ENCODE measurements around the gene DIAPH2.

DNA sequence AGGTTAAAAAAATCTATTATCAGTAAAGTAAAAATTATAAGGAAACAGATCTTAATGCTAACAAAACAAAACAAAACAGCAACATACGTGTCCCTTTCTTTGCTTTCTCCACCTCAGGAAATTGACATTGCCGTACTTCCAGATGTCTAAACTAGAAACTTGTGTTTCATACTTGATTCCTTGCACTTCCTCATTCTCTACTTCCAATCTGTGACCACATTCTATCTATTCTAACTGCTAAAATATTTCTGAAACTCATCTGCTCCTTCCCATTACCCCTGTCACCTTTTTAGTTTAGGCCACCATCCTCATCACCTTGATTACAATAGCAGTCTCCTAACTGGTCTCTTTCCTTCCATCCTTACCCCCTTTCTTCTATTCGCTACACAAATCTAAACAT lies 176.6 kb downstream of the DIAPH2 start:
- TF ChIP-seq, protein P1, sequence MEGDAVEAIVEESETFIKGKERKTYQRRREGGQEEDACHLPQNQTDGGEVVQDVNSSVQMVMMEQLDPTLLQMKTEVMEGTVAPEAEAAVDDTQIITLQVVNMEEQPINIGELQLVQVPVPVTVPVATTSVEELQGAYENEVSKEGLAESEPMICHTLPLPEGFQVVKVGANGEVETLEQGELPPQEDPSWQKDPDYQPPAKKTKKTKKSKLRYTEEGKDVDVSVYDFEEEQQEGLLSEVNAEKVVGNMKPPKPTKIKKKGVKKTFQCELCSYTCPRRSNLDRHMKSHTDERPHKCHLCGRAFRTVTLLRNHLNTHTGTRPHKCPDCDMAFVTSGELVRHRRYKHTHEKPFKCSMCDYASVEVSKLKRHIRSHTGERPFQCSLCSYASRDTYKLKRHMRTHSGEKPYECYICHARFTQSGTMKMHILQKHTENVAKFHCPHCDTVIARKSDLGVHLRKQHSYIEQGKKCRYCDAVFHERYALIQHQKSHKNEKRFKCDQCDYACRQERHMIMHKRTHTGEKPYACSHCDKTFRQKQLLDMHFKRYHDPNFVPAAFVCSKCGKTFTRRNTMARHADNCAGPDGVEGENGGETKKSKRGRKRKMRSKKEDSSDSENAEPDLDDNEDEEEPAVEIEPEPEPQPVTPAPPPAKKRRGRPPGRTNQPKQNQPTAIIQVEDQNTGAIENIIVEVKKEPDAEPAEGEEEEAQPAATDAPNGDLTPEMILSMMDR (IDR thresholded peaks at IDR 0.05 in 2 of 3, conservative IDR thresholded peaks at IDR 0.05 in 1 of 3; ENCODE audit: insufficient read depth in 2 of 3, low read depth in 1 of 3, low read length in 3 of 3), result no peak
- TF ChIP-seq TAL1 (IDR thresholded peaks at IDR 0.05) (no peak), CTBP1 (IDR thresholded peaks at IDR 0.05; ENCODE audit: borderline replicate concordance) (no peak), YY1 (IDR thresholded peaks at IDR 0.05; ENCODE audit: borderline replicate concordance in 1 of 3, control insufficient read depth in 1 of 3, extremely low read depth in 1 of 3, insufficient read depth in 3 of 3, insufficient read length in 1 of 3, insufficient replicate concordance in 2 of 3, low read depth in 1 of 3, low read length in 2 of 3) (no peak), FOSL1 (tag; conservative IDR thresholded peaks at IDR 0.05) (no peak), TAF7 (tag; IDR thresholded peaks at IDR 0.05) (no peak), ATF7 (IDR thresholded peaks at IDR 0.05) (no peak), NFYB (IDR thresholded peaks at IDR 0.05; ENCODE audit: extremely low read depth, insufficient read length) (no peak)
- TF ChIP-seq, protein P2, sequence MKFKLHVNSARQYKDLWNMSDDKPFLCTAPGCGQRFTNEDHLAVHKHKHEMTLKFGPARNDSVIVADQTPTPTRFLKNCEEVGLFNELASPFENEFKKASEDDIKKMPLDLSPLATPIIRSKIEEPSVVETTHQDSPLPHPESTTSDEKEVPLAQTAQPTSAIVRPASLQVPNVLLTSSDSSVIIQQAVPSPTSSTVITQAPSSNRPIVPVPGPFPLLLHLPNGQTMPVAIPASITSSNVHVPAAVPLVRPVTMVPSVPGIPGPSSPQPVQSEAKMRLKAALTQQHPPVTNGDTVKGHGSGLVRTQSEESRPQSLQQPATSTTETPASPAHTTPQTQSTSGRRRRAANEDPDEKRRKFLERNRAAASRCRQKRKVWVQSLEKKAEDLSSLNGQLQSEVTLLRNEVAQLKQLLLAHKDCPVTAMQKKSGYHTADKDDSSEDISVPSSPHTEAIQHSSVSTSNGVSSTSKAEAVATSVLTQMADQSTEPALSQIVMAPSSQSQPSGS (CRISPR knock-in tag; IDR thresholded peaks at IDR 0.05), result no peak
